ENCODE results near the gene CACNA1I. TPM values are rescaled to one million over a fixed set of nuclear protein-coding genes. Genes with fewer than 3 reads are reported as not detected.

CACNA1I gene
- polyA plus RNA-seq, 3 donors, result 0.04 TPM; not detected in 2

DNA sequence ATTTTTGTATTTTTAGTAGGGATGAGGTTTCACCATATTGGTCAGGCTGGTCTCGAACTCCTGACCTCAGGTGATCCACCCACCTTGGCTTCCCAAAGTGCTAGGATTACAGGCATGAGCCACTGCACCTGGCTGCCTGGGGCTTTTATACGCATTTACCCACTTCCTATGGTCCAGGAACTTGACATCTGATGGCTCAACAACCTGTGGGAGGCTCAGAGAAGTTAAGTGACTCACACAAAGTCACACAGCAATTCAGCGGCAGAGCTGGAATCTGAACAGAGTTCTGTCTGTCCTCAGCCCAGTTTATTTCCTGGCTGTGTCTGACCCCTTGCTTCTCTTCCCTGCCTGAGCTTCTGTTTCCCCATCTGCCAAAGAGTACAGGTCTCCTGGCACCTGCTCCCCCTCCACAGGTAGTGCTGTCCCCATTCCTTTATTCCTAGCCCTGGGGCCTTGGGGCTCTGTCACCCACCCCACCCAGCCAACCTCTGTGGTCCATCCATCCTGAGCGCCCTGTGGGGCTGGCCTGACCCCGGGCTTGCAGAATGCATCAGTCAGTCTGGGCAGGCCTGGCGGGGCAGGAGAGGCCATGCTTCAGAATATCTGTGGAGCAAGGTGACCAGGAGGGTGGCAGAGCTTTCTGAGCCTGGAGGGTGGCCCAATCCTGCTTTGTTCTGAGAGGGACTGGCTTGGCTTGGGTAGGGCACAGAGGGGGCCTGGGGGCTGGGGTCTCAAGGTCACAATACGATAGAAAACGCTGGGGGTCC lies 50.6 kb downstream of the CACNA1I start:
- no peaks in the 10 kb centered on the region for H4K20me1 ChIP-seq (ENCODE audit: insufficient read depth, low read length)
- H3K4me2 ChIP-seq (replicated peaks; ENCODE audit: extremely low read depth, low read length, poor library complexity, severe bottlenecking), result no peak overlapping the region
- H3K4me1 ChIP-seq (ENCODE audit: control insufficient read depth in 1 of 2, insufficient read depth in 2 of 2, low read length in 2 of 2), result no peaks in the 10 kb centered on the region
- Mint-ChIP-seq H3K9me3 (peaks cover 0 to 5% (median 0%) of the 10 kb centered on the region in 7 donors), H3K4me1 (no peaks in the 10 kb centered on the region), H3K36me3 (no peaks in the 10 kb centered on the region), H3K4me3 (no peak overlapping the region), H3K27me3 (ENCODE audit: low read depth in 3 of 3) (peaks cover 20 to 23% (median 22%) of the 10 kb centered on the region in 3 donors), H3K27ac (no peak overlapping the region)
- H3K9ac ChIP-seq (ENCODE audit: insufficient read depth, low read length, poor library complexity, severe bottlenecking), result no peak overlapping the region
- no peak overlapping the region for H3K27ac ChIP-seq (ENCODE audit: low read depth in 1 of 2, low read length in 2 of 2)
- TF ChIP-seq, protein P1, sequence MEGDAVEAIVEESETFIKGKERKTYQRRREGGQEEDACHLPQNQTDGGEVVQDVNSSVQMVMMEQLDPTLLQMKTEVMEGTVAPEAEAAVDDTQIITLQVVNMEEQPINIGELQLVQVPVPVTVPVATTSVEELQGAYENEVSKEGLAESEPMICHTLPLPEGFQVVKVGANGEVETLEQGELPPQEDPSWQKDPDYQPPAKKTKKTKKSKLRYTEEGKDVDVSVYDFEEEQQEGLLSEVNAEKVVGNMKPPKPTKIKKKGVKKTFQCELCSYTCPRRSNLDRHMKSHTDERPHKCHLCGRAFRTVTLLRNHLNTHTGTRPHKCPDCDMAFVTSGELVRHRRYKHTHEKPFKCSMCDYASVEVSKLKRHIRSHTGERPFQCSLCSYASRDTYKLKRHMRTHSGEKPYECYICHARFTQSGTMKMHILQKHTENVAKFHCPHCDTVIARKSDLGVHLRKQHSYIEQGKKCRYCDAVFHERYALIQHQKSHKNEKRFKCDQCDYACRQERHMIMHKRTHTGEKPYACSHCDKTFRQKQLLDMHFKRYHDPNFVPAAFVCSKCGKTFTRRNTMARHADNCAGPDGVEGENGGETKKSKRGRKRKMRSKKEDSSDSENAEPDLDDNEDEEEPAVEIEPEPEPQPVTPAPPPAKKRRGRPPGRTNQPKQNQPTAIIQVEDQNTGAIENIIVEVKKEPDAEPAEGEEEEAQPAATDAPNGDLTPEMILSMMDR (IDR thresholded peaks at IDR 0.05), result no peak
- H3K4me3 ChIP-seq (replicated peaks in 1 of 3; ENCODE audit: low read depth in 2 of 3, low read length in 3 of 3), result no peak overlapping the region
- no peaks in the 10 kb centered on the region for H3K9me3 ChIP-seq (replicated peaks in 1 of 2; ENCODE audit: control insufficient read depth in 1 of 2, insufficient read depth in 1 of 2, low read length in 2 of 2)
- WGBS (ENCODE audit: insufficient coverage), result 84% methylated on average over 6 of the region's 8 CpGs
- H3K36me3 ChIP-seq (replicated peaks in 1 of 2; ENCODE audit: control insufficient read depth in 1 of 2, insufficient read depth in 2 of 2, low read length in 2 of 2), result no peaks in the 10 kb centered on the region
- intact Hi-C loops (cut with micrococcal nuclease), result no loop called here
- peaks cover 0 to 18% of the 10 kb centered on the region in 2 donors for H3K27me3 ChIP-seq (ENCODE audit: control insufficient read depth in 2 of 2, insufficient read depth in 2 of 2, low read length in 2 of 2)
- no peak overlapping the region for H2AFZ ChIP-seq (ENCODE audit: insufficient read depth, low read depth, low read length, poor library complexity, severe bottlenecking)
- H3K79me2 ChIP-seq (ENCODE audit: insufficient read depth, low read length), result no peaks in the 10 kb centered on the region
- DNase-seq, result no peak

DNA sequence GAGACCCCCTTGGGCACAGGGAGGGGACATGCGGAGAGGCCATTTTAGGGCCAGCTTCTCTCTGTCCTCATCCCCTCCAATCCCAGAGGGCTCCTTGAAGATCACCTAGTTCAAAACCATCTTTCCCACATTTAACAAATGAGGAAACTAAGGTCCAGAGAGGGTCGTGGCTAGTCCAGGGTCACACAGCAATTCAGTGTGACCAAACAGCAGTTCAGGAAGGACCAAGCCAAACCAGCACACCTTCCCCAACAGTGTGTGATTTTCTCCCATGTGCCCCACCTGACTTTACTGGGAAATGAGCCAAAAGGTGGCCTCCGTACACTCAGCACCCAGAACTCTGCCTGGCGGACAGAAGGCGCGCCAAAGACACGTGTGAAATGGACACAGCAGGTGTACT lies 51.3 kb downstream of the CACNA1I start:
- Histone ChIP-seq H3K4me3 (replicated peaks in 1 of 3; ENCODE audit: low read depth in 2 of 3, low read length in 3 of 3) (no peak overlapping the region), H3K9ac (ENCODE audit: insufficient read depth, low read length, poor library complexity, severe bottlenecking) (no peak overlapping the region), H3K9me3 (replicated peaks in 1 of 2; ENCODE audit: control insufficient read depth in 1 of 2, insufficient read depth in 1 of 2, low read length in 2 of 2) (no peaks in the 10 kb centered on the region), H3K4me2 (replicated peaks; ENCODE audit: extremely low read depth, low read length, poor library complexity, severe bottlenecking) (no peak overlapping the region), H2AFZ (ENCODE audit: insufficient read depth, low read depth, low read length, poor library complexity, severe bottlenecking) (no peak overlapping the region), H4K20me1 (ENCODE audit: insufficient read depth, low read length) (no peaks in the 10 kb centered on the region), H3K27me3 (ENCODE audit: control insufficient read depth in 2 of 2, insufficient read depth in 2 of 2, low read length in 2 of 2) (peaks cover 0 to 17% of the 10 kb centered on the region in 2 donors), H3K79me2 (ENCODE audit: insufficient read depth, low read length) (no peaks in the 10 kb centered on the region), H3K36me3 (replicated peaks in 1 of 2; ENCODE audit: control insufficient read depth in 1 of 2, insufficient read depth in 2 of 2, low read length in 2 of 2) (no peaks in the 10 kb centered on the region), H3K27ac (ENCODE audit: low read depth in 1 of 2, low read length in 2 of 2) (no peak overlapping the region), H3K4me1 (ENCODE audit: control insufficient read depth in 1 of 2, insufficient read depth in 2 of 2, low read length in 2 of 2) (no peaks in the 10 kb centered on the region)
- no peak for DNase-seq
- H3K4me3 Mint-ChIP-seq, result no peak overlapping the region
- H3K27ac Mint-ChIP-seq, result no peak overlapping the region
- 89% methylated on average over 7 of the region's 7 CpGs for WGBS (ENCODE audit: insufficient coverage)
- intact Hi-C loops (cut with micrococcal nuclease), result loop anchor here in 1 of 2 donors (2.0 kb wide), 1 partner anchor 403 kb away; no protein-coding TSS in a partner anchor
- no peaks in the 10 kb centered on the region for H3K36me3 Mint-ChIP-seq
- no peaks in the 10 kb centered on the region for H3K4me1 Mint-ChIP-seq
- TF ChIP-seq, protein P1 (IDR thresholded peaks at IDR 0.05), result no peak
- peaks cover 17 to 21% (median 20%) of the 10 kb centered on the region in 3 donors for H3K27me3 Mint-ChIP-seq (ENCODE audit: low read depth in 3 of 3)
- peaks cover 0 to 2% (median 0%) of the 10 kb centered on the region in 7 donors for H3K9me3 Mint-ChIP-seq
